Activated CD4-positive, alpha-beta T cell treated with anti-CD3 and anti-CD28 coated beads, Interleukin-2, Interleukin-6, amounts not matched to agents 100 ng/mL and 50 ng/mL, durations not matched to agents 16 hours and 8 hours (primary cell): ENCODE results near the gene KIF16B.
"Not testable (repeated sequence)": the region's sequence is repeated elsewhere in the genome, so short reads cannot be mapped to it uniquely, and the experiment has no call there.

Experiments
- DNase-seq: peaks from one replicate; pipeline ENCODE4 v3.0.0-alpha.2; 2020

The KIF16B gene

GRCh38 chr20:16279320-16279719, 293.9 kb downstream of the KIF16B start:
- no peak for DNase-seq

- no peak for DNase-seq
Measured at GRCh38 chr20:16273812-16274555, 299.3 kb downstream of the KIF16B start.

GRCh38 chr20:16272780-16273360, 300.4 kb downstream of the KIF16B start:
- DNase-seq = no peak

DNA sequence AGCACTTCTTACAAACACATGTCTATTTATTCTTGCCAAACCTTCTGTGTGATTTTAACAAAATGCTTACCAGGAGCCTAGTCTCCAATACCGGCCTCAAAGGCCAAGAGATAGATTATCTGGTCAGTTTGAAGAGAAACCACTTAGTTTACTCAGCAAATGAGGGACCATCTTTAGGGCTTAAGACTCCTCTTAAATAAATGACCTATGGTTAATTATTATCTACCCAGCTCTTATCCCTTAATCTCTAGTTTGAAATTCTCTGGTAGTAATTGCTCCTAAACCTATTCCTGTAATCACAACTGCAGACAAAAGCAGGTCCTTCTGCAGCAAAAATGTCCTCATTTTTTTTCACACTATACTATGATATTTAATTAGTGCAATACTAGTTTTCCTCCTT, 301.8 kb downstream of the KIF16B start:
- DNase-seq = no peak

DNA sequence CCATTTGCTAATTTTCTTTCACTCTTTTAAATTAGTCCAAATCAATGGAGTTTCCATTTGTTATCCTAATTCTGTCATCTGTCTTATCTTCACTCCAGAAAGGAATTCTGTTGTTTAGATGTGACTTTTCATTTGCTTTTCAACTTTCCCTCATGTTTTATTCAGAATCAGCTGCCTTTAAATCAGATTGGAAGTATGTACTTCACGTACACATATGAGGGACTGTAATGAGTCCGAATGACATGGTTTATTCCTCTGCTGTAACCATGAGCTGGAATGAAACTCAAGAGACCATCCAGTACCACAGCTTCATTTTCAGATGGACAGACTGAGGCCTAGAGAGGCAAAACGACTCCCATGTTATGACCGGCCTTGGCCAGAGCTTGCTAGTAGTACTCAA, 302.3 kb downstream of the KIF16B start:
- no peak for DNase-seq

DNA sequence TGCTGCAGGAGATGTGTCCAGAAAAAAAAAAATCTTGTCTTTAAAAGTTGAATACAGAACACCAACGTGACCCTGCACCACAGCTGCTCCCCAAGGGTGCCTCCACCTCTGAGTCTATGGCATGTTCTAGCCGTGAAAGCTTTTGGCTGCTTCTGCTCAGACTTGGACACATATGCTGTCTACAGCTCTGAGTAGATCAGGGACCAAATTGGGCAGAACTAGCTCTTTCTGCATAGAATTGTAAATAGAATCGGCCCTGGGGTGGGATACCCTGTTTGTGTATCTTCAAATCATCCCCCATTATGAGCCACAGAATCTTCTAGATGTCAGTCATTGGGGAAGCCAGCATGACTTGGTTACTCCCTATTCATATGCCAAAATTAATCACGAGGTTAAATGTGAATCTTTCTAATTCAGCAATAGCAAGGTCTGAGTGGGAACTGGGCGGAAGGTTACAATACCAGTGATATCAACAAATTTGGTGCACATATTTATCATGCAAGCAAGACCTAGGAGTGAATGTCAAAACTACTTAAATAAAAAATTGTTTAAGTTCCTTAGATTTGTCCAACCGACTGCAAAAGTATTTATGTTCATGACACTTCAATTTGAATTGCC, 302.8 kb downstream of the KIF16B start:
- no peak for DNase-seq

DNA sequence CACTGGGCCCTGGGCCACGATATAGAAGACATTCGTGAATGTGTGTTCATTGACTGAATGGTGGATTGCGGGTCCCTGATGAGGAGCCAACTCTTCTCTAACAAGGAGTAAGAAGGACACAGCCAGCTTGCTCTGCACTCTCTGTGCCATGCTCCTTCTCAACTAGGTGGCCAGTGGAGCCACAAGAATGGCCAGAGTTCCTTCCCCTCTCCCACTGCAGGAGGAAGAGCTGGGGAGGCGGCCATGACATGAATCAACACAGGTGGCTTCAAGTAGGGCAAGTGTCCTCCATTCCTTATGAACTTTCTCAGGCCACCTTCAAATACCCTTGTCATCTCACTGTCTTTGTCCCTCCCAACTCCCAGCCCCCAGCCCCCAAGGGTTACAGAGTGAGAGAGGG, 305.7 kb downstream of the KIF16B start:
- DNase-seq = no peak

- DNase-seq = no peak
Measured at GRCh38 chr20:16265334-16265733, 307.9 kb downstream of the KIF16B start.

GRCh38 chr20:16263582-16263981, 309.7 kb downstream of the KIF16B start:
- DNase-seq = no peak

DNA sequence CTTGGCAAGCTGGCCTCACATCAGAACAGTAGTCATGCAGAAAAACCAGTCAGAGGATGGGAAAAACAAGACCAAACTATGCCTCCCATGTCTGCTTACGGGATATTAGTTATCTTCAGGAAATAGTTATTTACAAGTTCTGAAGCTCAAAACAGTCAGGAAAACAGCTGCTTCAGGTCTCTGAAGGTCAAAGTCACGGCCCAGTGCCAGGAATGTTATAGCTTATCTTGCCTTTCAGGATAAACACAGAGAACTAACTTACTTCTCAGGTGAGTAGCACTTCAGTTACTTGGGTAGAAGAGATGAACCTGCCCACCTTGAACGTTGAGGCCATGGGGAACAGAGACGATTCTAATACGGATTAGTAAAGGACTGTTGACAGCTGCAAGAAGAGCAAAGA, 310.7 kb downstream of the KIF16B start:
- no peak for DNase-seq

- no peak for DNase-seq
Measured at GRCh38 chr20:16261733-16262273, 311.4 kb downstream of the KIF16B start.

DNA sequence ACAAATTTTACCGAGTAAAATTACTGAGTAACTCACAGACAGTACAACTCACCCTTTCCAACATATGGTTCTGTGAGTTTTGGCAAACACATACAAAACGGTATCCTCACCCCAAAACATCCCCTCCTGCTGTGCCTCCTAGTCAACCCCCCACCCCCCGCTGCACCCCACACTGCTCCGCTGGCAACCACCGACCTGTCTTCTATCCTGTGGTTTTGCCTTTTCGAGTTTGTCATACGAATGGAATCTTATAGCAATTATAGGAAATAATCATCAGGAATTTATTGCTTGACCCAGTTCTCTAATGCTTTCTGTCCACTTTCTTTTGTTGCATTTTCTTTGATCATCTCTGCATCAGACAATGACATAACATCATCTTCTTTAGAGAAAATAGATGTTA, 312.3 kb downstream of the KIF16B start:
- DNase-seq = no peak

- DNase-seq = not testable (repeated sequence)
Measured at GRCh38 chr20:16260133-16260532, 313.1 kb downstream of the KIF16B start.

GRCh38 chr20:16258766-16259165, 314.5 kb downstream of the KIF16B start:
- no peak for DNase-seq

DNA sequence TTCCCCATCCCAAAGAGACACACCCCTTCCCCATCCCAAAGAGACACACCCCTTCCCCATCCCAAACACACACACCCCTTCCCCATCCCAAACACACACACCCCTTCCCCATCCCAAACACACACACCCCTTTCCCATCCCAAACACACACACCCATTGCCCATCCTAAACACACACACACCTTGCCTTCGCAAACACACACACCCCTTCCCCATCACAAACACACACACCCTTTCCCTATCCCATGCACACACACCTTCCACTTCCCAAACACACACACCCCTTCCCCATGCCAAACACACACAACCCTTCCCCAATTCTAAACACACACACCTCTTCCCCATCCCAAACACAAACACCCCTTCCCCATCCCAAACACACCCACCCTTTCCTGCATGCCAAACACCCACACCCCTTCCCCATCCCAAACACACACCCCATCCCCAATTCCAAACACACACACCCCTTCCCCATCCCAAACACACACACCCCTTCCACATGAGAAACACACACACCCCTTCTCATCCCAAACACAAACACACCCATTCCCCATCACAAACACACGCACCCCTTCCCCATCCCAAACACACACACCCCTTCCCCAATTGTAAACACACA, 315.3 kb downstream of the KIF16B start:
- no peak for DNase-seq

- DNase-seq = no peak
Measured at GRCh38 chr20:16257021-16257420, 316.2 kb downstream of the KIF16B start.

DNA sequence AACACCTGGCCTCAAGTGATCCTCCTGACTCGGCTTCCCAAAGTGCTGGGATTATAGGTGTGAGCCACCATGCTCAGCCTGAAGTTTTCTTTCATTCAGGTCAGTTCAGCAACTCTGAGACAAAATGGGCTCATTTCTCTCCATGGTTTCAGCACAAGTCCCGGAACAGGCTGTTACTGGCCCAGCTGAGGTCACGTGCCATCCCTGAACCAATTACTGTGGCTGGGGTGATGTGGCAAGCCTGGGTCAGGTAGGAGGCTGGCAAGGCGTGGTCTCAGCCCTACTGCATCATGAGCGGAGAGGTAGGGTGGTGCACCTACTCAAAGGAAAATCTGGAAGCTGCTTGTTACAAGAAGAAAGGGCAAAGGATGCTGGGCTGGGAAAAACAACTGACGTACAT, 326.4 kb downstream of the KIF16B start:
- no peak for DNase-seq

GRCh38 chr20:16246291-16246690, 327.0 kb downstream of the KIF16B start:
- DNase-seq = no peak

- no peak for DNase-seq
Measured at GRCh38 chr20:16245879-16246278, 327.4 kb downstream of the KIF16B start.

- no peak for DNase-seq
Measured at GRCh38 chr20:16244892-16245291, 328.4 kb downstream of the KIF16B start.

GRCh38 chr20:16243470-16243869, 329.8 kb downstream of the KIF16B start:
- no peak for DNase-seq

DNA sequence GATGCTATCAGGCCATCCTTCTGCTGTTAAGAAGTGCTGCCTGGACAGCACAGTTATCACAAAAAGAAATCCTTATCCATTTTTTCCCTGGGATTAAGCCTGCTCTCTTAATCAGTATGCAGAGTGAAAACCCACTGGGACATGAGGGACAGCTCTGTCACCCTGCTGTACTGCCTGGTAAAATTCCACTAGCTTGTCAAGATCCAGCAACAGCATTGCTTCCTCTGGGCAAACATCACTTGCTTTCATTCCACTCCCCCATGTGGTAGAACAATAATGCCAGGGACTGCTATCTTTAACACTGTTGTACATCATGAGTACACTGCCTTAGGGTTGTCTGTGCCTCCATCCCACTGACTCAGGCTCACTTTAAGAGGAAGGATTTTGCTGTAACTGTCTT, 331.3 kb downstream of the KIF16B start:
- DNase-seq = no peak

DNA sequence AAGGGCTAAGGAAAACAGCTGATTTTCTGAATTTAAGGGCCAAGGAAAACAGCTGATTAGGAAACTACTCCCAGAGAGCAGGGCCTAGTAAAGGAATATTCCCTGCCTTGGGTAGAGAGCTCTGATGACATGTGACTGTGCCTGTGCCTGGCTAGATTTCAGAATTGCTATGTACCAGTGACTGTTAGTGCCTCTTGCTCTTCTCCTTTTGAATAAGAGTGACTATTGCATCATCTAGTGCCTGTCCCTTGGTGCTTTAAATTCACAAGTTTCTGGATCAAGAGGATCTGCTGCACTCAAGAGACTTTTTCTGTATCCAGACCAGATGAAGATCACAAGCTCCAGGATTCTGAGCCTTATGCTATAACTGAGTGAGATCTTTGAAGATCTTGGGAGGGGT, 332.9 kb downstream of the KIF16B start:
- DNase-seq = no peak
